GM18909 (cell line): ENCODE data around the gene GOLGA6L6.
"Not testable (repeated sequence)": the region's sequence is repeated elsewhere in the genome, so short reads cannot be mapped to it uniquely, and the experiment has no call there.

ENCODE experiments used
- ATAC-seq: cut with Tn5 transposase; IDR thresholded peaks from one replicate; pipeline ENCODE4 v1.9.1; 2021; ENCODE audit warnings: mild to moderate bottlenecking; ENCODE audit not compliant: unreplicated experiment, poor library complexity

GOLGA6L6 gene, protein sequence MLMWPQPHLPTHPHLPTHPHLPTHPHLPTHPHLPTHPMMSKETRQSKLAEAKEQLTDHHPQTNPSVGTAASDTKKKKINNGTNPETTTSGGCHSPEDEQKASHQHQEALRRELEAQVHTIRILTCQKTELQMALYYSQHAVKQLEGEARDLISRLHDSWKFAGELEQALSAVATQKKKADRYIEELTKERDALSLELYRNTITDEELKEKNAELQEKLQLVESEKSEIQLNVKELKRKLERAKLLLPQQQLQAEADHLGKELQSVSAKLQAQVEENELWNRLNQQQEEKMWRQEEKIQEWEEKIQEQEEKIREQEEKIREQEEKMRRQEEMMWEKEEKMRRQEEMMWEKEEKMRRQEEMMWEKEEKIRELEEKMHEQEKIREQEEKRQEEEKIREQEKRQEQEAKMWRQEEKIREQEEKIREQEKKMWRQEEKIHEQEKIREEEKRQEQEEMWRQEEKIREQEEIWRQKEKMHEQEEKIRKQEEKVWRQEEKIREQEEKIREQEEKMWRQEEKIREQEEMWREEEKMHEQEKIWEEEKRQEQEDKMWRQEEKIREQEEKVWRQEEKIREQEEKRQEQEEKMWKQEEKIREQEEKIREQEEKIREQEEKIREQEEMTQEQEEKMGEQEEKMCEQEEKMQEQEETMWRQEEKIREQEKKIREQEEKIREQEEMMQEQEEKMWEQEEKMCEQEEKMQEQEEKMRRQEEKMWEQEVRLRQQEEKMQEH

DNA sequence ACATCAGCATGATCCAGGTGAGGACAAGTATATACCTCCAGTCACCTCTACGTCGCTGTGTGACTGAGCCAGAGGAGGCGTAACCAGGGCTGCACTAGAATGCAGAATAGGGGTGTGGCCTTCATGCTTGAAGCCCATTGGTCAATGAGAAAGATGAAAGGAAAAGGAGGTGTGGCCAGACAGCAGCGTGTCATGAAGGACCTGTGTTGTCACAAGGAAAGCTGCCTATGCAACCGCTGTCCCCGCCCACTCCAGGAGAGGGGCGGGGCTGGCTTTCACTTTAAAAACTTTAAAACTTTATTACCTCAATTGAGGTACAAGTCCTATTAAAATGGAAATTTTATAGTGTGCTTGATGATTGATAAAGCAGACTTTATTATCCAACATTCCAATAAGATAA lies at the start of gene GOLGA6L6:
TSS of gene GOLGA6L6 (minus strand) at position 101 of the 400 bp plus-strand sequence. CDS start at position 10, 91 bp downstream.
- not testable (repeated sequence) for ATAC-seq

DNA sequence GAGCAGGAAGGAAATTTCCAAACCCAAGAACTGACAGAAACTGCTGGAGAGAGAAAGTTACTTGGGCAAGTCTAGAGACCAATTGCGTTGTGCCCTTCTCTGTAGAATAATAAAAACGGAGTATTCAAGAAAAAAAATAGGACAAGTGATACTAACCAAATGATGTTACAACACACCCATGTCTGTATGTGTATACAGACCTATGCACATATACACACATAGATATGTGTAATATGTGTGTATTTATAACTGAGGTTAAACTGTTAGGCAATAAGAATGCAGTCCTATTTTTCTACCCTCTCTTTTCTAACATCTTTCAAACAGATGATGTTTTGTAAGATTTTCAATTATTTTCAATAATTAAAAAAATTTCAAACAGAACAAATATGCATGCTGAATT lies 48.5 kb upstream of the GOLGA6L6 start:
- not testable (repeated sequence) for ATAC-seq

DNA sequence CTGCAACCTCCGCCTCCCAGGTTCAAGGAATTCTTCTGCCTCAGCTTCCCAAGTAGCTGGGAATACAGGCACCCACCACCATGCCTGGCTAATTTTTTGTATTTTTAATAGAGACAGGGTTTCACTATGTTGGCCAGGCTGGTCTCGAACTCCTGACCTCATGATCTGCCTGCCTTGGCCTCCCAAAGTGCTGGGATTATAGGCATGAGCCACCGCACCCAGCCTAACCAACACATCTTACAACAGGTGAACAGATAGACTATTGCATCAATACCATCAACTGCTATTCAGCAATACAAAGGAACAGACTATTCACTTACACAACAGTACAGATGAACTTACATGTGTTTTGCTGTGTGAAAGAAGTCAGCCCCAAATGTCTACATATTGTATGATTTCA lies 45.2 kb upstream of the GOLGA6L6 start:
- ATAC-seq = not testable (repeated sequence)

DNA sequence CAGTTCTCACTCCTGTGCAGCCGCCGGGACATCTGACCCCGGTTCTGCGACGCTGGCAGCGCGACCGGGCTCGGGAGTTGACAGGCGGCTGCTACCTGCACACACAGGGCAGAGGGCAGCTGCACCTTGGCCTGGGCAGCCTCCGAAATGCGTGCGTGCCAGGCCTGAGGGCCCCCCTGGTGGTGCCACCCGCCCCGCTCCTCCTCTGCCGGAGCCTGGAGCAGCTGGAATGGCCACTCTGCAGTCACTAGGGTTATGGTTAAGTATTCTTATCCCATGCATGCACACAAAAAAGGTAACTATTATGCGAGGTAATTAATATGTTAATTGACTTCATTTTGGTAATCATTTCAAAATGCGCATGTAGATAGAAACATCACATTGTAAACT lies 41.1 kb upstream of the GOLGA6L6 start:
- not testable (repeated sequence) for ATAC-seq

DNA sequence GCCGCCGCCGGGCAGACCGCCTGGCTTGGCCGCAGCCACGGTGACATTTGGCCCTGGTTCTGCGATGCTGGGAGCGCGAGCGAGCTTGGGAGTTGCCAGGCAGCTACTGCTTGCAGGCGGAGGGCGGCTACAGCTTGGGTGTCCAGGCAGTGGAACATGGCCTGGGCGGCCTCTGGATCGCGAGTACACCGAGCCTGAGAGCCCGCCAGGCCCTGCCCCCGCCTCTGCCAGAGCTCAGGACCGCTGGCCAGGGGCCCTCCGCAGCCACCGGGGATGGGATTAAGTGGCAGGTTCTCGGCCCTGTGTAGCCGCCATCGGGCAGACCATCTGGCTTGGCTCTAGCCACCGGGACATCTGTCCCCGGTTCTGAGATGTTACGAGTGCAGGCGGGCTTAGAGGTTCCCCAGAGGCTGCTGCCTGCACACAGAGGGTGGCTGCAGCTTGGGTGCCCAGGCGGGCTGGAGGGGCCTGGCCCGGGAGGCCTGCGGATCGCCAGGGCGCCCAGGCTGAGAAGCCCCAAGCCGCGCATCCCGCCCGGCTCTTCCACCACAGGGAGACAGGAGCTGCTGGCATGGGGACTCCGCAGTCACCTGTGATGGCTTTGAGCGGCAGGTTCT lies 40.6 kb upstream of the GOLGA6L6 start:
- ATAC-seq = not testable (repeated sequence)

DNA sequence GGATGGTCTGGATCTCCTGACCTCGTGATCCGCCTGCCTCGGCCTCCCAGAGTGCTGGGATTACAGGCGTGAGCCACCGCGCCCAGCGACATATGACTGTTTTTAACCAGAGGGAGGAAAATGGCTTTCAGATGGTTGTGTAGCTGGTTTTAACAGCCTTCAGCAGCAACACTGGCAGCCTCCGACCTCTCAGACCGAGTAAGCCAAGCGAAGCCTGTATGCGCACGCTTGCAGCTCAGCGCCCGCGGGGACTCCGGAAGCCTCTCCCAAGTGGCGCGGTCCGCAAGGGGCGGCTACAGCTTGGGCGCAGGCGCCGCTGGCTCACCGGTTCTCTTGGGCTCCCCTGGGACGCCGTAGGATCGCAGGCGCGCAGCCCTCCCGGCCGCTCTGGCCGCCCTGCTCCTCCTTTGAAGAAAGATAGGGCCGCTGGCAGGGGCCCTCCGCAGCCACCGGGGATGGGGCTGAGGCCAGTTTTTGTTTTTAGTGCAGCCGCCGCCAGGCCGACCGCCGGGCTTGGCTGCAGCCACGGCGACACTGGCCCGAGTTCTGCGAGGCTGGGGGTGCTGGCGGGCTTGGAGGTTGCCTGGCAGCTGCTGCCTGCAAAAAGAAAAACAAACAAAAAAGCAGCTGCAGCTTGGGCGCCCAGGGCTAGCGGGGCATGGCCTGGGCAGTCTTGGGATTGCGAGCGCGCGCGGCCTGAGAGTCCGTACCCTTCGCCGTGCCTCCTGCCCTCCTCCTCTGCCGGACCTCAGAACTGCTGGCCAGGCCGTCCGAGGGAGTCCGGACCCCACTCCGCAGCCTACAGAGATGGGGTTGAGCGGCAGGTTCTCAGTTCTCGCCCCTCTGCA lies 39.9 kb upstream of the GOLGA6L6 start:
- ATAC-seq = not testable (repeated sequence)

DNA sequence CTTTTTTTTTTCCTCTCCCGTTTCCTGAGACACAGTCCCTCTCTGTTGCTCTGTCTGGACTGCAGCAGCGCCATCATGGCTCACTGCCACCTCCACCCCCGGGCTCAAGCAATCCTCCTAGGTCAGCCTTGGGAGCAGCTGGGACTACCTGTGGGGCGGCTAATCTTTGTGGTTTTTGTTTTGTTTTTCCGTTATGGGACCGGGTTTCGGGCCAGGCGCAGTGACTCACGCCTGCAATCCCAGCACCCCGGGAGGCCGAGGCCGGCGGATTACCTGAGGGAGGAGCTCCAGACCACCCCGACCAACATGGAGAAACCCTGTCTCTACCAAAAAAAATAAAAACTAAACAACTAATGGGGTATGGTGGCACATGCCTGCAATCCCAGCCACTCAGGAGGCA lies 38.1 kb upstream of the GOLGA6L6 start:
- ATAC-seq = not testable (repeated sequence)

DNA sequence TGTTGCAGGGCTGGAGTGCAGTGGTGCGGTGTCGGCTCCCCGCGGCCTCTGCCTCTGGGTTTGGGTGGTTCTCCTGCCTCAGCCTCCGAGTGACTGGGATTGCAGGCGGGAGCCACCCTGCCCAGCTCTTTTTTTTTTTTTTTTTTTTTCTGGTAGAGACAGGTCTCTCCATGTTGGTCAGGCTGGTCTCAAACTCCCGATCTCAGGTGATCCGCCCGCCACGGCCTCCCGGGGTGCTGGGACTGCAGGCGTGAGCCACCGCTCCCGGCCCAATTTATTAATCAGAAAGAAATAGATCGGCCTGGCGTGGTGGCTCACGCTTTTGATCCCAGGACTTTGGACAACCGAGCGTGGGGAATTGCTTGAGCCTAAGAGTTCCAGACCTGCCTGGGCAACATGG lies 9.7 kb upstream of the GOLGA6L6 start:
- not testable (repeated sequence) for ATAC-seq

DNA sequence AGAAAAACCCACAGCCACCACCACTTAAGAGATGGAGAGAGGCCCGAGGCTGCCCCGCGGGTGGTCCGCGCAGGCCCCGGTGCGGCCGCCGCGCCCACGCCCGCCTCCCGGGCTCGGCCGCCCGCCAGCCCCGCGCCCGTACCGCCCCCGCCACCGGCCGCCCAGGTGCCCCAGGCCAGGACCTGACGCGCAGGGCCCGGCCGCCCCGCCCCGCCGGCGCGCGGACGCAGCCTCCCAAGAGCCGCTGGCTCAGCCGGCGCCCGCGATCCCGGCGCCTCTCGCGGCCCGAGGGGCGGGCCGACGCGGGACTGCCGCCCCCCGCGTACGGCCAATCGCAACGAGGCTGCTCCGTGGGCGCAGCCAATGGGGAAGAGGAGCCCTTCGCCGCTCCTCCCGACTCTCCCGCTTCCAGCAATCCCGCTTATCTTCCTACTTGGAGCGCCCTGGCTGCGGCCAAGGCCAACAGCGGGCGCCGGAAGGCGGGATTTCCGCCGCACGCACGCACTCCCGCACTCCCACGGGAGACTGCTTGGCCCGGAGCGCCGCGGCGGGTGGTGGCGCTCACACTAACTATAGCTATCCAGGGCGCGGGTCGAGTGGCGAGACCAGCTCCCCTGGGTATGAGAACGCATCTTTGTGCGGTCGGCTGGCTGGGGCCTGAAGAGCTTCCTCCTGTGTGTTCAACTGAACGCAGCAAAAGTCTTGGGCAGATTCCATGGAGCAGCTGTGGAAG lies 35.5 kb downstream of the GOLGA6L6 start:
- ATAC-seq = not testable (repeated sequence)

DNA sequence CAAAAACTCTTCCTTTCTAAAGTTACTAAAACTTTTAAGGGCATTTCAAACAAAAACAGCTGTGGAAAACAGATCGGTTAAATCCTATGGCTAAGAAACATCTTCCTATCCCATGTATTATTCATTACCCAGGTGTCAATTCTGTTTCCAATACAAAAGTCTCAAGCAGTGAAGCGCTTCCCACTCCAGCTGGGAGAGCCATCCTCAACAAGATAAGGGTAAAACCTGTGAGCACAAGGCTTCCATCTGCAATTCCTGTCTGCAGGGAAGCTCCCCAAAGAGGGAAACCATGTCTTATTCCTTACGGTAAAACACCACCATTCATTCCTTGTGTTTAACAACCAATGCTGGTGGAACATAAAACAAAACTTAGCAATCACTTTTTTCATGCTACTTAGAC lies 38.8 kb downstream of the GOLGA6L6 start:
- not testable (repeated sequence) for ATAC-seq

DNA sequence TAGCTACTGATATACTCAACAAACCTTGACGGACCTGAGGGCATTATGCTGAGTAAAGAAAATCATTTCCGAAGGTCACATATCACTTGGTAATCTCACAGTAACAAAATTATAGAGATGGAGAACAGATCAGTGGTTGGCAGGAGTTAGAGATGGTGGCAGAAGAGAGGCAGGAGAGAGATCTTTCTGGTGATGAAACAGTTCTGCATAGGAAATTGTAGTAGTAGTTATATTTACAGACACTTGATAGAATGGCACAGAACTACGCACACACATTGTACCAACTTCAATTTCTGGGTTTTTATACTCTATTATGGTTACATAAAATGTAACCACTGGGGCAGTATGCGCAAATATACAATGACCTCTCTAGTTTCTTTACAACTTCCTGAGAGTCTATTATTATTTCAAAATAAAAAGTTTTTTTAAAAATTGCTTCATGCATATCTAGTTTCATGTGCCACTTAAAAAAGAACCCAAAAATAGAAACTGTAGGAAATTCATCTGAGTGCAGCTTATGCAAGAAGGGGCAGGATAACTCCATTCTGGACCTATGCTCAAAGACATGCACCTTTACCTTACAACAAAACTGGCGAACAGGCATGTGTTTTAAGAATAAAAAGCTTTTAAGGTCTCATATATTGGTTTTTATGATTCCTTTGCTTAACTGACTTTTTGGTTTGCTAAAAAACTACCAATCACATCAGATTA lies 39.9 kb downstream of the GOLGA6L6 start:
- ATAC-seq = not testable (repeated sequence)

DNA sequence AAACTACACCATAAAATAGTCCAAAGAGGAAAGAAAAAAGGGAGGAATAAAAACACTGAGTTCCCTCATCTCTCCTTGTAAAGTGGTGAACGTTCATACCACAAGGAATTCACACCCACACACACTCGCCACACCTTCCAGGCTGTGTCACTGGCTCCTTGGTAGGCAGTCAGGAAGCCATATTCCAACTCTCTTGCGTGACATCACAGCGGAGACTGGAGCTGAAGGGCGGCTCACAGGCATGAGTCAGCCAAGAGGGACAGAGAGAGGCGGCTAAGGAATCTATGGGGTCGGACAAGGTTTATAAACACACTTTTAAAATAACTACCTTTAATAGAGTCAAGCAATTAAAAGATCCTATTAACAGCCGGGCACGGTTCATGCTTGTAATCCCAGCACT lies 43.8 kb downstream of the GOLGA6L6 start:
- ATAC-seq = not testable (repeated sequence)

DNA sequence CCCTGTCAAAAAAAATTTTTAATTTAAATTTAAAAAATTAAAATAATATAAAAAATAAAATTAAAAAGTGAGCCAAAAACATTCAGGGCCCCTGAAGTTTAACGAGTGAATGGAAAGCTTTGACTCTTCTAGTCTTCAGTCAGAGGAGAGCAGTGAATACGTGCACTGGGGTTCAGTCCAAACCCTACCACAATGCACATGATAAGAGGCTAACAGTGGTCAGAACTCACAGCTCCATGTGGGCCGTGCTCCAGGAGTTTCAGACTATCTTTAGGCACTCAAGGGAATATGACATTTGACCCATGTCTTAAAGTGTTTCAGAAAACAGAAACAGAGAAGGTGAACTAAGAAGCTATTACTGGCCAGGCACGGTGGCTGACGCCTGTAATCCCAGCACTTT lies 48.6 kb downstream of the GOLGA6L6 start:
- ATAC-seq = not testable (repeated sequence)

DNA sequence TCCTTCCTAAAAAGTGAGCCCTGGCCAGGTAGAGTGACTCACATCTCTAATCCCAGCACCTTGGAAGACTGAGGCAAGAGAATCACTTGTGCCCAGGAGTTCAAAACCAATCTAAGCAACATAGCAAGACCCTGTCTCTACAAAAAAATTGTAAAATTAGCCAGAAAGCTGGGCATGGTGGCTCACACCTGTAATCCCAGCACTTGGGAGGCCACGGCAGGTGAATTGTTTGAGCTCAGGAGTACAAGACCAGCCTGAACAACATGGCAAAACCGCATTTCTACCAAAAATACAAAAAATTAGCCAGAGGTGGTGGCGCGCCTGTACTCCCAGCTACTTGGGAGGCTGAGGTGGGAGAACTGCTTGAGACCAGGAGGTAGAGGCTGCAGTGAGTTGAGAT lies 49.0 kb downstream of the GOLGA6L6 start:
- ATAC-seq = not testable (repeated sequence)

DNA sequence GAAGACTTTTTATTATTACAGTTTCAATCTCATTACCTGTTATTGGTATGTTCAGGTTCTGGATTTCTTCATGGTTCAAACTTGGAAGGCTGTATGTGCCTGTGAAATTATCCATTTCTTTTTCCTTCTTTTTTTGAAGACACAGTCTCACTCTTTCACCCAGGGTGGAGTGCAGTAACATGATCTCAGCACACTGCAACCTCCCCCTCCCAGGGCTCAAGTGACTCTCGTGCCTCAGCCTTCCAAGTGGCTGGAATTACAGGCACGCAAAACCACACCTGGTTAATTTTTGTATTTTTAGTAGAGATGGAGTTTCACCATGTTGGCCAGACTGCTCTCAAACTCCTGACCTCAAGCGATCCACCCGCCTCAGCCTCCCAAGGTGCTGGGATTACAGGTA lies 52.3 kb downstream of the GOLGA6L6 start:
- not testable (repeated sequence) for ATAC-seq
